Fibroblast of upper back skin (primary cell): ENCODE measurements around the gene SARM1.

ENCODE experiments used
- DNase-seq: peaks from one replicate; pipeline ENCODE4 v3.0.0-alpha.2; 2013

SARM1 gene

DNA sequence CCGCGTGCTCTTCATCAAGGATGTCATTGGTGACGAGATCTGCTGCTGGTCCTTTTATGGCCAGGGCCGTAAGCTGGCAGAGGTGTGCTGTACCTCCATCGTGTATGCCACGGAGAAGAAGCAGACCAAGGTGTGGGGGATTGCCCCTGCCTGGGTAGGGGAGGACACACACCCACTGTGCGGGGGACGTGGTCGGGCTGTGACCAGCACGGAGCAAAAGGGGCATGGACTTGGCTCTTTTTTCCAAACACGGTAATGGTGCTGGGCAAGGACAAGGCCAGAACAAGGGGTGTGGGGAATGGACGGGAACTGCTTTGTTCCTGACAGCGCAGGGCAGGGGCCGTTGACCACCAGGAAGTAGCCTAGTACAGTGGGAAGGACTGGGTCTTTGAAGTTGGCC, 29.2 kb upstream of the SARM1 start:
- no peak for DNase-seq

DNA sequence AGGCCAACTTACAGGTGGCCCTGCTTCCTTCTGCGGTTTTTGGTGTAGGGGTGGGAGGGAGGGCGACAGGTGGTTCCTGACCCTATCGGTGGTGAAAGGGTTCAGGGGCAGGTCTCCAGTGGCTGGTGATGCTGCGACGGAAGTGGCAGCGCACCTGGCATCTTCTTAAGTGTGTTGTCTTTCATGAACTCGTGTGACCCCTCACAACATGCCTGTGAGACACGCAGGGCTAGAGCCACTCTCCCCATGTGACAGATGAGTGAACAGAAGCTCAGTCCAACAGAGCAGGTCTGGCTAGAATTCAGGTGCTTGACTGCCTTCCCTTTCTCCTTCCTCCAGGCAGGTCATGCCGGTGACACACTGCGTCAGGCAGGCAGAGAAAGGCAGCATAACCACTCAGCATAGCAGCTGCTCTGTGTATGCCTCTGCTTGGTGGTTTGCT, 28.0 kb upstream of the SARM1 start:
- DNase-seq = no peak

DNA sequence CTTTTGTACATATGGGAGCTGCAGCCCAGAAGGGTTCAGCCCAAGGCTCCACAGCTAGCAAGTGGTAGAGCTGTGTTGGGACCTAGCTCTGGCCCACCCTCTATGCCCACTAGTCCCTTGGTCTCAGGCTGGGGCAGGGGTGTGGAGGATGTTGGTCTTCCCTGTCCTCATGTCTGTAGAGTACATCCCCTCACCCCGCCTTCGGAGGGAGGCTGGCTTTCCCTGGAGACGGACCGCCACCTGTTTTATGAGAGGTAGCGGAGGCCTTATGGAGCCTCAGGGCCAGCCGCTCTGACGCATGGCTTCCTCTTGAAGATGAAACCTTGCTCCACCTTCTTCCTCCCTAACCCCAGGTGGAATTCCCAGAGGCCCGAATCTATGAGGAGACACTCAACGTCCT, 27.5 kb upstream of the SARM1 start:
- DNase-seq = no peak

DNA sequence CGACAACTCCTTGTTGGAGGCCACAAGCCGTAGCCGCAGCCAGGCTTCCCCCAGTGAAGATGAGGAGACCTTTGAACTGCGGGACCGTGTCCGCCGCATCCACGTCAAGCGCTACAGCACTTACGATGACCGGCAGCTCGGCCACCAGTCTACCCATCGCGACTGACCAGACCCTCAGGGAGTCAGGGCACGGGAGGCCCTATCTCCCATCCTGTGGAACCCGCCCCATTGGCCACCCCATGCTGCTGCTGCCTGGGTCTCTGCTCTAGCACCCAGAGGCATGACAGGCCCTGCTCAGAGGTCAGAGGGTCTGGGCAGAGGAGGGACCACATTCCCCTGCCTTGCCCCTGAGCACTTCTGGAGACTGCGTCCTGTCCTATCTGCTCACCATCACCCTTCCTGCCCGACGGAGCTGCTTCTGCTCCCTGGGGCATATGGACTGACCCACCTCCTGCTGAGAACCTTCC, 27.0 kb upstream of the SARM1 start:
- DNase-seq = no peak

DNA sequence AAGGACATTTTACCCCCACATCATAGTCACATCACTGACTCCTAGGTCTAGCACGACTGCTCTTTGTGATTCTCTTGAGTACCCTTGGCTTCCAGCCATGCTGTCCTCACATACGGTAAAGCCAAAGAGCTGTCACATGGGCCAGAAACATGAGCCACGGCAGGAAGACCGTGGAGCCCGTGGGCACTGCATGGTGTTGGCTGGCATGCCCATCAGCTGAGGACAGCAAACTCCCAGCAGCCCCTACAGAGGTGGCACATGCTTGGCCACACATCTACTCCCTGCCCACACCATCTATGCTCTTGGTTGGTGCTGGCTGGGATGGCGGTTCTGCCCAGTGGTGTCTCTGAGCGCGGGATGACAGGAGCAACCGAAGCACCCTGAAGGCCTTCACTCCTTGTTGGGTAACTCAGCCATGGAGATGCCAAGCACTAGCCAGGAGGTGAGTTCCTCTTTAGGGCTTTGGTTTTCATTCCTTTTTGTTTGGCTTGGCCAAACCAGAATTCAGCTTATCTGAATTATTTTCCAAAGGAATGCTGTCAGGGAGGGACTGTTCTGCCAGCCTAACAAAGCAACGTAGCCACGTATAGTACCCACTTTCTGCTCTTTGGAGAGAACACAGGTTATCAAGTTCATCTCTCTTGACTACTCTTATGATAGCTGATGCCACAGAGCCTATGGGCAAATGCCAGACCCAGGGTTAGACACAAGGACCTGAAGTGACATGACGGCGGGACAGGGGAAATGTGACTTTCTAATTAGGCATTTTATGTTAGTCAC, 25.9 kb upstream of the SARM1 start:
- DNase-seq = no peak

DNA sequence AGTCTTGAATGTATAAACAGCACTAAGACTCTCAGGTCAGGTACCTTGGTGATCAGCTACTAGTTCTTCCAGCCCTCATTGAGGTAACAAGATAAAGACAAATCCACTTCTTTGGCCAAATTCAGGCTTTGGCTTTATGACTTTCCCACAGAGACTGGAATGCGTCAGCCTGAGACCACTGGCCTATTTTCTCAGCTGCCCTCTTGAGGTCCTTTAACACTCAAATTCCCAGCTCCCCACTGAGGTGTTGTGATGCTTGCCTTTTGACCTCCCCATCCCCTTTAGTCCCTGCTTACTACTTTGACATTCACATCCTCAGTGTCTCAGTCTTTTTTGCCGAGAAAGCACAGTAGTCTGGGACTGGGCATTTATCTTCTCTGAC, 25.3 kb upstream of the SARM1 start:
- DNase-seq = no peak

DNA sequence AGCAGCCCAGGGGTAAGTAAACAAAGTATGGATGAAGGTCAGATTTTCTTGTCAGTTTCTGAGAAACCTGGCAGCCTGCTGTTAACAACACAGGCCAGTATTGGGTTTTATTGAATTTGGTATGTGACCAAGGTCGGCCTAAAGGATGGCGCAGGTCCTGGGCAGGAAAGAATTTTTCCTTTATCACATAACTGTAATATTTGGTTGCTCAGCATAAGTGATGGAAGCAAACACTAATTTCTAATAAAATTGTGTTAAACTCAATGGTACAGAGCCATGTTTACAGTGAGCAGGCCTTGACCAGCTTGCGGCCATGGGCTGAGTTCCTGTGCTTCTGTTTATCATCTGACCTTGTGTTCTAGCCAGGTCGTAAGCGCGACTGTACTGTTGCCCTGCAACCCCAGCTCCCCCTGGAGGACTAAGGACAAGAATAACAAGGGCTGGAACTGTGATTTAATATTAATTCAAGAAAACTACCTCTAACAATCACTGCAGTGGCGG, 24.7 kb upstream of the SARM1 start:
- DNase-seq = no peak

DNA sequence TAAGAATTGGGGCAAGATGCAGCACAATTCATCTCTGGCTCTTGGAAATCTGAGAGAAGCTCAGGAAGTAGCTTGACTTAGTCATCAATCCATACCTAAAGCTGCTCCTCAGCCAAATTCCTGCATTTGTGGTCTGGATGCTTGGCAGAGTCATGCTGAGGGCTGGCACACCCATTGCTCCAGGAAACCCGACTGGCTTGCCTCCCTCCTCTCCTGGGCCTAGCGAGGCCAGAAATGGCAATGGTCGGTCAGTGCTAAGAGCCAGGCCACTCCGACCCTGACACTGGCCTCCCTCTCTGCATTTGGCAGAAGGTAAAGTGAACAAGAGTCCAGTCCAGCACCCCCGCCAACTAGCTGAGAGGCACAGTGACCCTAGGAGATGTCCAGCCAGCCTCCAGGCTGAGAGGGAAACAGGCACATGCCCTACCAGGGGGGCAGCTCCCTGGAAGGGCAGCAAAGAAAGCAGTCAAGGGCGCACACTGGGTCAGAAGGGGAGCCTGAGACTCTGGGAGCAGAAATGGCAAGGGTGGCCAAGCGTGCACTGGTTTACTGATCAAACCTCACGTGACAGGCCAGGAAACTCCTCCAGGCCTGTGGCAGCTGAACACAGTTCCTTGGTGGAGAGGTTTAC, 24.1 kb upstream of the SARM1 start:
- peak; percentile 91 for DNase-seq

DNA sequence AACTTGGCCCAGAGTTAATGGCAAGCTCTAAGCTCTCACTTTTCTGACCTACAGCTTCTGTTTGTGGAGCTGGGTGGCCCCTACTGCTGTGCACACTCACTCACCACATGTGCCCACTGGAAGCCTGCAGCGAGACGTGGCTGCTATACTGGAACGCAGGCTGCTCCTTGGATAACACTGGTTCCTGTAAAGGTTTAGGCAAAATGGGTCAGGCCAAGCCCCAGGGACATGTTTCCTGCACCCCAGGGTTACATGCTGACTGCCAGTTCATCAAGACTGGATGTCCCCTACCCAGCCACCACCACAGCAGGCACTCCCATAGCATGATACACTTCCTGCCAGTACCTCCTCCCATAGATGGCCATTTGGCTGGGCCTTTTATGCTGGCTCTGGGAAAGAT, 22.5 kb upstream of the SARM1 start:
- no peak for DNase-seq

DNA sequence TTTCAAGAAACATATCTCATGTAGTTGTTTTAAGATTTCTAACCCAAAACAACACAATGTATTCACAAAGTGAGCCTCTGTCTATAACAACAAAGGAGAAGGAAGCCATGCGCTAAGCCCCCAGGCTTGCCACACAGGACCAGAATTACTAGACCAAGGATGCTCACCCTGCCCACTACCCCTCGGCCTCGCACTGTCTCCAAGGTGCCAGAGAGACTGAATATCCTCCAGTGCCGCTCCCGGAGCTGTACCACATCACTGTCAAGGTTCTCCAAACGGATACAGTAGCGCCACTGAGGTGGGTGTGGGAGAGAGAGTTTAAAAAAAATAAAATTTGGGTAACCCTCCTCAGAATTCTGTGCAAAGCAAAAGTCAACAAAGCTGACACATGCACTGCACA, 21.2 kb upstream of the SARM1 start:
- no peak for DNase-seq

DNA sequence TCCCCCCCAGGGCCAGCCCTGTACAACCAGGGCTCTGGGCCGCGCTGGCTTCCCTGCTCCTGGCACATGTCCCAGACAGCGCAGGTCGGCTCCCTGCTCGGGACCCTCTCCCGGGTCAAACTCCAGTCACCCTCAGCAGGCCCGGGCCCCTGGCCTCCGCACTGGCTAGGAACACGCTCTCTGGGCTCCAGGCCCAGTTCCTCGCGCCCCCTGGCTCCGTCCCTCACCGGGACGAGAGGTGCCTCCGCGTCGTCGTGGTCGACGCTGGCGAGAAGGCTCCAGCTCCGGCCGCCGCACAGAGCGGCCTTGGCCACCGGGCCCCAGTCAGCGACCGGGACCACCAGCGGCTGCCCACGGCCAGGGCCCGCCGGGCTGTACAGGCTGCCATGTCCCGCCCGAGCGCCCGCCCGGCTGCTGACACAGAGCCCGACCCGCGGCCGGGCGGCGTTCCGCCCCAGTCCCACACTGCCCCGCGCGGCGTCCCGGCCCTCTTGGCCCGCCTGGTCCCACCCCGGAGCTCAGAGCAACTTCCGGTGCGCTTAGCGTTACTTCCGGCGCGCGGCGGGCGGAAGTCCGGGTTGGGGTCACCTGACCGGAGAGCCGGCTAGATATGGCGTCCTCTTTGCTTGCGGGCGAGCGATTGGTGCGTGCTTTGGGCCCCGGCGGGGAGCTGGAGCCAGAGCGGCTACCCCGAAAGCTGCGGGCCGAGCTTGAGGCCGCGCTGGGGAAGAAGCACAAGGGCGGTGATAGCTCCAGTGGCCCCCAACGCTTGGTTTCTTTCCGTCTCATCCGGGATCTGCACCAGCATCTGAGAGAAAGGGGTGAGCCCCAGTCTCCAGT, 14.2 kb upstream of the SARM1 start, which contains the start of gene POLDIP2:
Gene POLDIP2, minus strand, starts transcription at position 467 of the 840 bp plus-strand sequence. Its CDS starts 79 bp downstream, at position 388.
- peak; percentile 94 for DNase-seq

DNA sequence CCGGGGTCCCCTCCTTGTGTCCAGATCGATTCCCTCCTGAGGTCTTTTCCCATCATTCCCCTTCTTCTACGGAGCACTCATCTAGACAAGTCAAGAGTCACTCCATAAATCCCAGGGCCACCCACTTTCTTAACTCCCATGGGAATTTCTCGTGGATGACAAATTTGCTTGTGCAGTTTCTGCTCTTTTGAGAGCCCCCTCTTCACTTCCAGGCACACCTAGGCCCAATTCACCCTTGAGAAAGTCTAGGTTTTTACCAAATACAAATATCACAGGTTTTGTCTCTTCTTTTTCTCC, 13.6 kb upstream of the SARM1 start:
- DNase-seq = no peak

DNA sequence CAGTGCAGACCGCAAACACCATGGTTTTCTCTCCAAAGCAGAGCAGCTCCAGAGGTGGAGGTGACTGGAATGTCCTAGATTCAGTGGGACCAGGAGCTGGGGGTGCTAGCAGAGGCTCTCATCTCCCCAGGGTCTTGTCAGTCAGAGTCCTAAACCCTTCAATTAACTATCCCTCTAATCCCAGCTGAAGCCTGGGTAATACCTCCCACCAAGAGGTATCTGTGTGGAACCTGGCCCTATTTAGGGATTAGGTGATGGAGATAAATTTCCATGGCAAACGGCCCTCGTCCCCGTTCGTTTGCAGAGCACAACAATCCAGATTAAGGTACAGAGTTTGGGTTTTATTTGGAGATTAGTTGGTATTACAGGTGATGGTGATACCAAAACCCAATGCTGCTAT, 8.3 kb upstream of the SARM1 start:
- DNase-seq = no peak

DNA sequence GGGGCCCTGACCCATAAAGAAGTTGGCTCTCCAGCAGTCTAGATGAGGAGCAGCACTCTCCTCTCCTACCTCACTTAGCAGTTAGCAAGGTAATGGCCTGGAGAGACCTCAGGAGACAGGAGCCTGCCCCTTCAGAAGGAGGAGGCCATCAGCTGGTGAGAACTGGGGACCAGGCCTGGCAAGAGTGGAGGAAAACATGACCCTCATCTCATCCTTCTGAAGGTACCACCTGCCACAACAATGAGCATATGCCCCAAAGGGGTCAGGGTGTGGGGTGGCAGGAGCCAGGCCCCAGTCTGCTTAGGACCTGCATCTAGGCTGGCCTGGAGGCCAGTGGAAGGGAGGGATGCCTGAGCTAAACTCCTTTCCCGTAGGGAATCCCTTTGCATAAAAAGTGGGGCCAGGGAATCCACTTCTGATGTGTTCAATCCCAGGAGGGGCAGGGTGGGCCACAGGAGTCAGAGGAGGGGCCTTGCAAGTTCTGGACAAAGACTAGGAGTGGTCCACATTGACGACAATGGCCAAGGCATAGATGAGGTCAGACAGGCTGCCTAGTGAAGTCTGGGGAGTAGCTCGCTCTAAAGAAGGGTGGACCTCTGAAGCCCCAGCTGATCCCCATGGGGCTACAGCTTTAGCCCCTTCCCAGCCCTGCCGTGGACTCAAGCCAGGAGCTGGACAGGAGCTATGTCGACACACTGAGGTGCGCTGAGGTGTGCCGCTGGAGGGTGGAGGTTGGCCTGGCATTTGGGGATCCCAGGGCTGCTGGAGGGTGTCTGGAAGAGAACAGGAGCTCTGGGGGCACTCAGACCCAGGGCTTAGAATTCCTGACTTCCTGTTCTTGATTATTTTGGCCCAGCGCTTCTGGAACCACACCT, 7.5 kb upstream of the SARM1 start:
- DNase-seq = no peak

DNA sequence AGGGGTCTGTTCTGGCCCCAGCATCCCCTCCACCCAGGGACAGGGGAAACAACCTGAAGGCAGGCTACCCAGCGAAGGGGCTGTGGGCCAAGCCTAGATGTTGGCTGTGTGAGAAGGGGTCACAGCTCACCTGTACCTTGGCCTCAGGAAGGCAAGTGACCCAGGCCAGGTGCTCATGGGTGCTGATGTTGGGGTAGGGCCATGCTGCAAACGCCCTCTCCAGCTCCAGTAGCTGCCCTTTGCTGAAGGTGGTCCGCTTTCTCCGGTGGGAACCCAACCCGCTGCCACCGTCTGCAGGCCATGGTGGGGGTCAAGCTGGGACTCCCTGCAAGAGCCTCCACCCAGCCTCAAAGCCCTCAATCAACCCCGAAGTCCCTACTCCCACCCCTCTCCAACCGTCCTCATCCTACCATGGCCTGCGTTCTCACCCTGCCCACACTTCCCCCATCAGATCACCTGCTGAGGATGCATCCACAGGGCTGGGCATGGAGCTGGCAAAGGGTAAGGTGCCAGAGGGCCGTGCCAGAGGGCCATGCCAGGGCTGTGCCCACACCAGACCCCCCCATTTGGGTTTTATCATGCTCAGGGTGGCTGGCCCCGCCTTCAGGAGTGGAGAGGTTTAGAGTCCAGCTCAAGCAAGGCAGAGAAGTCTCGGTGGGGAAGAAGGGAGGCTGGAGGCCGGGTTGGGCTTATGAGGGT, 6.7 kb upstream of the SARM1 start, which contains the start of gene SEBOX:
Gene SEBOX, minus strand, starts transcription at position 535 of the 699 bp plus-strand sequence. Its CDS starts 48 bp downstream, at position 487.
- no peak for DNase-seq

DNA sequence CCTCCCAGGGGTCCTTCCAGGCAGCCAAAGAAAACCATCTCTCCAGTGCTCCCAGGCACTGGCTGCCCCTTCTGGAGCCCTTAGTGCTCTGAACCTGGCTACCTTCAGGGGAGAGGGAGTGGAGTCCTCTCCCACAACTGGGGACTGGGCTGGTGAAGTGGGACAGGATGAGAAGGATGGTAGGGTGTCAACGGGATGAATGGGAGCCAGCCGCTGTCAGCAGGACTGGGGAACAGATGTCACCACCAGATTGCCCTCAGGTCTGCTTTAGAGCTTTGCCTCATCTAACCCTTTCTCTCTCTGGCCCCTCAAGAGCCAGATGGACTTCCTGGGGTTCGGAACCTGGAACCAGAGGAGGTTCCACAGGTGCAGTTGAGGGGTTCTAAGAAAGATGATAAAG, 6.0 kb upstream of the SARM1 start:
- DNase-seq = no peak

DNA sequence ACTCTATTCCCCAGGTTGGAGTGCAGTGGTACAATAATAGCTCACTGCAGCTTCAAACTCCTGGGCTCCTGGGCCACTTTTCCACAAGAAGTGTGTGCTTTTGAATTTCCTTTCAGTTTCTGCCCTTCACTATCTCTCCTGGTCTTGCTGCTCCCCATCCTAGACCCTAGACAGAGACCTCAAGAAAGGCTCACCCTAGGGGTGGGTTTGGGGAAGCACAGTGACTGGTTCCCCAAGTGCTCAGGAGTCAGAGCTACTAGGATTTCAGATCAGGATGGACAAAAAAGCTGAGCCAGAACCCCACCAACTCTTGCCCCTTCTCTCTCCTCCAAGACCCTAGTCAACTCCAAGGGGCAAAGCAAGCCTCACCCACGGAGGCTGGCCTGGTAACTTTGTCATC, 4.9 kb upstream of the SARM1 start:
- DNase-seq = no peak

DNA sequence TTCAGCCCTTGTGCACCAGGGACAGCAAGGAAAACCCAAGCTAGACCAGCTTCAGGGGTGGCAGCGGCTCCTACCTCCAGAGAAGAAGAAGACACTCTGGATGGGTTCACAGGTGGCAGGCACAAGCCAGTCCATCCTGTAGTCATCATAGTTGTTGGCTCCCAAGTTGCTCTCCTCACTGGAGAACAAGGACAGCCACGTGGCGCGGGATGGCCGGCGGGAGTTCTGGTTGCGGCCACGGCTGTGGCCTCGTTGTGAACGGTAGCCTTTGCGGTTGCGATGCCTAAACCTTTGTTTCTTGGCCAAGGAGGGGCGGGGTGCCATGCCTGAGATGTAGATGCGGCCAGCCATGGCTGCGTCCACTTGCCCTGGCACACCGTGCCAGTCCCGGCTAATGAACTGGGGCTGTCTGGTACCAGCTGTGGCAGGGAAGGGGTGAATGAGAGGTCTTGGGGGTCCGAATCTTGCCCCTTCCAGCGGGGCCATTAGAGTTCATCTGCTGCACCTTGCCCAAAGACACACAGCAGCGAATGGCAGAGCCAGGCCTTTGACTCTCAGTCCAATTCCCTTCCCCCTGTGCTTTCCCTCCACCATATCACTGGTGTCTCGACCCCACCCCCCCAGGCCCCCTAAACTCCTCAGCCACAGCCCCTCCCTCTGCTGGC, 3.7 kb upstream of the SARM1 start:
- DNase-seq = no peak

DNA sequence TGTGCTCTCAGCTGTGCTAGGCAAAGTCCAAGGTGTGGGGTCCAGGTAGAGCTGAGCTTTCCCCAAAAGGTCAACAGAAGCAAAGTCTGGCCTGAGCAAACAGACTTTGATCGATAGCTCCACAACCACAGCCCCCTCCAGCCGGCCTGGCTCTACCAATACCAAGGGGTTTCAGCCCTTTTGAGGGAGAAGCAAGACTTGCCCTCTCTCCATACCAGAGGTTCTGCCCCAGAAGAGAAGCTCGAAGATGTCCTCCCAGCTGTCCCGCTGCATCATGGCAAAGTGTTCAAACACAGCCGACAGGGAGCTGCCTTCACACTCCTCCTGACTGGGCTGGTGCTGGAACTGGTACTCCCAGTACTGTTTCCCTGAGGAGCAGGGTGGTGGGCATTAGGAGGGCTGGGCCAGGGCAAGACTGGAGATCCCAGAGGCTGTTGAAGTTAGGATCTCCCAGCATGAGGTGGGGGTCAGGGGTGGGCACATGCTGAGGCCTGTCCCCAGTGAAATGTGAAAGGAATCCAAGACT, 3.1 kb upstream of the SARM1 start:
- no peak for DNase-seq

DNA sequence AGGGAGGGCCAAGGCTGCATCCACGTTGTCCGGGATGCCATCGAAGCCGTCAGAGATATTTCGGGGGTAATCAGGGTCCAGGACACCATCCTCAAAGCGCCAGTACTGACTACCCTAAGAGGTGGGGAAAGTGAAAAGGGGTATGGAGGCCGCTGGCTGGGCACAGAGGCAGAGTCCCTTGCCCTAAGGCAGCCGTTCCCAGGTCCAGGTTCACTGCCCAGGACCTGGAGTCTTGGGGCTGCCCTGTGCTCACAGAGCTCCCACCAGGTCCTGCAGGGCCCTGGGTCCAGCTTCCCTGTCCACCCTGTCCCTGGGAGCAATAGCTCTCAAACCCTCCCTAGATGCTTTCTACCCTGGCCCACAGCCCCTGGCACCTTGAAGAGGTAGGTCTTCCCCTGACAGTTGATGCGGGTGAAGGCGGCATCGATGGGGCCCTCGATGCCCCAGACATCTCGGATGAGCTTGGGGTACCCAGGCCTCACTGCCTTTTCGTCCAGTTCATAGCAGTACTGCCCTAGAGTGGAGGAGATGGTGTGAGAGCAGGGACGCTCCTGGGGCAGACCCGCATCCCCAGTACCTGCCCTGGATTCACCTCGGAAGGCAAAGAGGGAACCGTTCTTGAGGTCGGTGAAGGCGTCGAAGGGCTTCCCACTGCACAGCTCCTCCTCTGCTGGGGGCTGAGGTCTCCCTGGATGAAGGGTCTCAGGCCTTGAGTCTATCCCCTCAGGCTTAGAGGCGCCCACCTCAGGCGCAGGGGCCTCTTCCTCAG, 2.4 kb upstream of the SARM1 start:
- no peak for DNase-seq
